SHP77 (cell line): Measurements from ENCODE around the gene GEN1.

Experiments
- DNase-seq, 2 experiments: peaks; one replicate each; lab custom pipeline; 2025; lab: John Stamatoyannopoulos, UW

The GEN1 gene, protein sequence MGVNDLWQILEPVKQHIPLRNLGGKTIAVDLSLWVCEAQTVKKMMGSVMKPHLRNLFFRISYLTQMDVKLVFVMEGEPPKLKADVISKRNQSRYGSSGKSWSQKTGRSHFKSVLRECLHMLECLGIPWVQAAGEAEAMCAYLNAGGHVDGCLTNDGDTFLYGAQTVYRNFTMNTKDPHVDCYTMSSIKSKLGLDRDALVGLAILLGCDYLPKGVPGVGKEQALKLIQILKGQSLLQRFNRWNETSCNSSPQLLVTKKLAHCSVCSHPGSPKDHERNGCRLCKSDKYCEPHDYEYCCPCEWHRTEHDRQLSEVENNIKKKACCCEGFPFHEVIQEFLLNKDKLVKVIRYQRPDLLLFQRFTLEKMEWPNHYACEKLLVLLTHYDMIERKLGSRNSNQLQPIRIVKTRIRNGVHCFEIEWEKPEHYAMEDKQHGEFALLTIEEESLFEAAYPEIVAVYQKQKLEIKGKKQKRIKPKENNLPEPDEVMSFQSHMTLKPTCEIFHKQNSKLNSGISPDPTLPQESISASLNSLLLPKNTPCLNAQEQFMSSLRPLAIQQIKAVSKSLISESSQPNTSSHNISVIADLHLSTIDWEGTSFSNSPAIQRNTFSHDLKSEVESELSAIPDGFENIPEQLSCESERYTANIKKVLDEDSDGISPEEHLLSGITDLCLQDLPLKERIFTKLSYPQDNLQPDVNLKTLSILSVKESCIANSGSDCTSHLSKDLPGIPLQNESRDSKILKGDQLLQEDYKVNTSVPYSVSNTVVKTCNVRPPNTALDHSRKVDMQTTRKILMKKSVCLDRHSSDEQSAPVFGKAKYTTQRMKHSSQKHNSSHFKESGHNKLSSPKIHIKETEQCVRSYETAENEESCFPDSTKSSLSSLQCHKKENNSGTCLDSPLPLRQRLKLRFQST

GRCh38 chr2:17753803-17754663 is at the start of gene GEN1, which contains the start of gene SMC6:
Gene GEN1, plus strand, starts transcription at chr2:17754138. Its CDS starts 5,806 bp downstream, at chr2:17759944.
Gene SMC6, minus strand, starts transcription at chr2:17753810. Its CDS starts 7,864 bp downstream, at chr2:17745946.
- peak; percentile 83 to 84 for DNase-seq

DNA sequence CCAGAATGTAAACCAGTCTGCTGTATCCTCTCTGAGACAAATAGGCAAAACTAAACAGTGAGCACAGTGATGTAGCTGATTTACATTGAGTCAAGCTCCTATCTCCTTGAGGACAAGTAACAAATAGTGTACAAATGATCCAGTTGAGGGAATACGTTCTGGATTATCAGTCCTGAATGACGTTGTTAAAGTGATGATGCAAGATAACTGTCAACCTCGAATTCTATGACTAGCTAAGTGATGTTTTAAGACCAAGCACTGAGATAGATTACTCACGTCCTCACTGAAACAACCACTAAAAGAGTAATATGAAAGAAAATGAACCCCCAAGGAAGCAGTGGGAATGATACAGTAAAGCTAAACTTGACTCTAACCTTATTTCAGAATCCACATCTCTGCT is 47.1 kb upstream of the GEN1 start:
- no peak for DNase-seq

DNA sequence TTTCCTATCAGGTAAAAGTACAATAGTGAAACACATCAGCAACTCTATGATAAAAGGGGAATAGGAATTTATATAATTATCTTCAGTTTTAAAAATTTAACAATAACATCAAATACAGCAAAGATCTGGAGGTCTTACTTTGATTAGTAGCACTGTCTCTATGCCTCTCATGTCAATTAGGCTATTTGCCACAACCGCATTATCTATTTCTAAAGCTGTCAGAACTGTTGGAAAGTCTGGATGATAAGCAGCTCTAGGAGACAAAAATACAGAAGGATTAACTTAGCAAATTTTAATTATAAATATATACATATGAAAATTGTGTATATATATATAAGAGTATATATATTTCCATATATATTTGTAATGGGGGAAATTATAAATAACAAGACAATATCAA is 45.4 kb upstream of the GEN1 start:
- no peak for DNase-seq

DNA sequence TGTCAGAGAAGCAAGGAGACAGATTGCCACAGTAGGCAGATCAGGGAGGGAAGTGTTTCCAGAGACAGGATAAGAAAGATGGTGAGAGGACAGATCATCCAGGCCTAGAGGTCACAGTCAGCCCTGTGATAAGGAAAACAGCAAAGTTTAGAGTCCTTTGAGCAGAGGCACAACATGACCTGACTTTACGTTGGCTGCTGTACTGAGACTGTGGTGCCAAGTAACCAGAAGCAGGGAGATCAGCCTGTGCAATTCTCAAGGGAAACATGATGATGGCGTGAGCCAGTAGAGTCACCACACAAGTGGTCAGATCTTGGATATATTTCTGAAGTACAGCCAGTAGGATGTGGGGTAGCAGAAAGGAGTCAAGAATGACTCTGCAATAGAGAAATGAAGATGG is 44.0 kb upstream of the GEN1 start:
- no peak for DNase-seq

GRCh38 chr2:17710547-17711248 is 43.2 kb upstream of the GEN1 start:
- DNase-seq: no peak

DNA sequence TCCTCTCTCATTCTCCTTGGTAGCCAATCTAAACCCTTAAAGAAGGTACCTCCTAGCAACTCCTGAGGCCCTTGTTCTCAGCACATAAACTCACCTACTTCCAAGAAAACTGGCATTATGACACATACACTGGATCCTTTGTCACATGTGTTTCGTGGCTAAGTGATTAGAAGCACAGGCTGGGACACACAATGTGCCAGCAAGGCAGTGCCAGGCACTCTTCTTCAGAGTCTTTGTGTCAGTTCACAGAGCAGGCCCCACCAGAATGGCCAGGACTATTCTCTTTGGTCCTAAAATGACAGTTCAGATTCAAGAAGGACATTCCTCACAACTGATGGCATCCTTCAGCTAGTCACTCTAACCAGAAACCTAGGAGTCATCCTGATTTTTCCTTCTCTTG is 40.6 kb upstream of the GEN1 start:
- DNase-seq: no peak

DNA sequence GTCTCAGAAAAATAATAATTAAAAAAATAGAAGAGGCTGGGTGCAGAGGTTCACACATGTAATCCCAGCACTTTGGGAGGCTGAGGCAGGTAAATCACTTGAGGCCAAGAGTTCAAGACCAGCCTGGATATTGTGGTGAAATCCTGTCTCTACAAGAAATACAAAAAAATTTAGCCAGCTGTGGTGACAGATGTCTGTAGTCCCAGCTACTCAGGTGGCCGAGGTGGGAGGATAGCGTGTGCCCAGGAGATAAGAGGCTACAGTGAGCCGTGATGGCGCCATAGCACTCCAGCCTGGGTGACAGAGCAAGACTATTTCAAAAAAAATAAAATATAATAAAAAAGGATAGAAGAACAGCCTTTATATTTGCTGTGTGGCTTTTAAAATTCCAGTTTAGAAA is 36.3 kb upstream of the GEN1 start:
- DNase-seq: no peak

- DNase-seq: no peak
These were observed 35.2 kb upstream of the GEN1 start for GRCh38 chr2:17718689-17719088.

DNA sequence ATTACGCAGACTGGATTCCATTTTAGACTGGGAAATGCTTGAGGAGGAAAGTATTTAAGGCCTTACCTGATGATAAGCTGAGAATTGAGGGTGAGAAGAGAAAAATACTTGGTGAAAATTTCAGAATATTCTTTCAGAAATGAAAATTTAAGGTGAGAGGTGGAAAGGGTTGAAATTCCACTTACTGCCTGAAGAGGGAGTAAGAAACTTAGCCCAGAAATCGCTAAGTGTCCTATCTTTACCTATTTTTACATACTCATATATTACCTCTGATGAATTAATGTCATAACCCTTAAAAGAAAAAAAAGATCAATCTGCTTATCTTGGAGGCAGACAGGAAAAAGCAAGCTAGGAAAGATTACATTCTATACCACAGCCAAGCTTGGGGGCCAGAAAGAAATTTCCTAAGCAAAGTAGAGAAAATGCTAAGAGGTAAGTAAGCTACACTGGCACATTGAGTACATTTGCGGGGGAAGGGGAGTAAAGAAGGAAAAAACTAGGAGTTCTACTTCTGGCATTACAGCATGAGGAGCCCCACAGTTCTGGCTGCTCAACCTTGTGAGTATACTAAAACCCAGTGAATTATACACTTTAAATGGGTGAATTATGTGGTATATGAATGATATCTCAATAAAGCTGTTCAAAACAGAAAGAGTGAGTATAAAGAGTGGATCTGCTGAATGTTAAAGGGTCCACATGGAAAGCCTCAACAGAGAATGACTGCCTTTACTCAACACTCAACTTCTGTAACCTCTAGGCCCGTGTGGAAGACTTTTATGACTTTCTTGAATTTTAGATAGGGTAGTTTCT is 34.2 kb upstream of the GEN1 start:
- no peak for DNase-seq

DNA sequence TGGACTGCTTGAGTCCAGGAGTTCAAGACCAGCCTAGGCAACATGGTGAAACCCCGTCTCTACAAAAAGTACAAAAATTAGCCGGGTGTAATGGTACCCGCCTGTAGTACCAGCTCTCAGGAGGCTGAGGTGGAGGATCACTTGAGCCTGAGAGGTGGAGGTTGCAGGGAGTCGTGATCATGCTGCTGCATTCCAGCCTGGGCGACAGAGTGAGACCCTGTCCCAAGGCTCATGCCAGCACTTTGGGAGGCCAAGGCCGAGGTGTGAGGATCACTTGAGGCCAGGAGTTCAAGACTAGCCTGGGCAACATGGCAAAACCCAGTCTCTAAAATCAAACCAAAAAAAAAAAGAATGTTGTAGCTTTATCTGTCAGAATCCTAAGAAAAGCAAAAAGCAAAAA is 25.7 kb upstream of the GEN1 start:
- DNase-seq: no peak

GRCh38 chr2:17729880-17730279 is 24.1 kb upstream of the GEN1 start:
- no peak for DNase-seq

DNA sequence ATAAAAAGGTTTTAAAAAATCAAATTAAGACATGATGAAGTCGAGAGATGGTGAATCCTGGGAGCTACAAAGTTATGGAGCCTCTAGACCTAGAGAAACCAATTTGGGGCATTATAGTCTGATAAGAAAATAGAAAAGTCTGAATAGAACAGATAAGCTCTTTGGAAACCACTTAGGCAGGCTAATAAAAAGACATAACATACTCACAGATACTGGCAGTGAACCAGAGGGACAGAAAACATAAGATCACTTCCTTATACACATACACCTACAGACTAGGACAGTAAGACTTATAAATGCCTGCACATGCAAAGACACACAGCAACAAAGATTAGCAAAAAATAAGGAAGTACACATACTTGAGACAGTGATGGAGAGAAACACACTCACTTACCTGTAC is 20.3 kb upstream of the GEN1 start:
- no peak for DNase-seq

- DNase-seq: no peak
These were observed 18.1 kb upstream of the GEN1 start for GRCh38 chr2:17735864-17736263.

- no peak for DNase-seq
These were observed 16.9 kb upstream of the GEN1 start for GRCh38 chr2:17736989-17737388.

DNA sequence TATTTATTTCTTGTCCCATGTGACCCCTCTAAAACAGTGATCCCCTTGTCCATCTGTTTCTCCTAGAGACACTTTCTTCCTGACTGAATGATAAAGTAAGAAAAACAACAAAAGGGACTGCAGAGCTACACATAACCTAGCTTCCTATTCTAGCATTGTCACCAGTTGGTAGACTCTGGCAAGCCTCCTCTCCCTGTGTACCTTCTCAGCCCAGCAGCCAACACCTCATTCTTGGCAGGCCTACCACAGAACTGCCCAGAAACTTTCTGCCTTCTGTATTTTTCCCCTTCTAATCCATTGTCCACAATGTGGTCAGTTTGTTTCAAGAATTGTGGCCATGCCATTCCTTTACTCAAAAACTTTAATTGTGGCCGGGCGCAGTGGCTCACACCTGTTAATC is 13.7 kb upstream of the GEN1 start:
- DNase-seq: no peak

- DNase-seq: no peak
These were observed 6.1 kb upstream of the GEN1 start for GRCh38 chr2:17747684-17748452.

DNA sequence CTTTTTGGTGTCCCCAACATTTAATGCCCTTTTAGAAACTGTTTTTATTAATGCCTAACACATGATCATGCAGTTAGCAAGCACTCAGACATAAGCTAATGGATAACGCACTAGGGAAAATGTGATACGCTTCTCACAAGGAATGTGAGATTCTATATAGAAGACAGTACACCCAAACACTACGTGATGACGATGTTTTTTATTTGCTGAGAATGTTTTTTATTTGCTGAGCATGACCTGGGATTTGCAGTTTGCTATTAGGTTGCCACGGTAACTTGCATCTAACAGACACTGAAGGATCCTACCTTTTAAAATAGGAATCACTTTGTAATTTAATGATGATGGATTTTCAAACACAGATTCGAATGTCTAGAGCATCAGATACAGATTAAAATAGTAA is 5.2 kb upstream of the GEN1 start:
- no peak for DNase-seq

DNA sequence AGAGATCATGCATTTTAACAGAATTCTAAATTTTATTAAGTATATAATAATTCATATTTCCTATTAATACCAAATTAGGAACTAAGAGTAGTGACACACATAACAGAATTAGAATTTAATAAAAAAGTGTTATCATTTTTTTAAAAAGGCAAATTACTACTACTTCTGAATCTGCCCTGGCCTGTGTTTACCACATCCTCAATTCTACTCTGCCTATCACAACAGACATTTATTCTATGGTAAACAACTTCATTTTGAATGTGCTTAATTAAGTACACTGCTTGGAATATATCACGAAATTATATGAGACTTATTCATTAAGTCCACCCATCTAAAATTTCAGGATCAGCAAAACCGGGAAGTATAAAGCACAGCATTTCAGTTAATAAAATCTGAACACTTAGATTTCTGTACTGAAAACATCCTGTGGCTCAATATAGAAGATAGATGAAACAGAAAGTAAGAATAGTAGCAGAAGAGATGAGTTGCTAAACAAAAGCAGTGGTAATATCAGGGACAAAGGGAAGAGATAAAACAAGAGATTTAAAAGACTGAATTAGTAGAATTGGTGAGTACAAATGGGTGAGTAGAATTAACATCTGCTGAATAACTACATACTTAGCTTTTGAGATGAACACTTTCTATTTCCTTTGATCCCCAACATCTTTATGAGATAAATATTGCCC is 4.0 kb upstream of the GEN1 start:
- no peak for DNase-seq

DNA sequence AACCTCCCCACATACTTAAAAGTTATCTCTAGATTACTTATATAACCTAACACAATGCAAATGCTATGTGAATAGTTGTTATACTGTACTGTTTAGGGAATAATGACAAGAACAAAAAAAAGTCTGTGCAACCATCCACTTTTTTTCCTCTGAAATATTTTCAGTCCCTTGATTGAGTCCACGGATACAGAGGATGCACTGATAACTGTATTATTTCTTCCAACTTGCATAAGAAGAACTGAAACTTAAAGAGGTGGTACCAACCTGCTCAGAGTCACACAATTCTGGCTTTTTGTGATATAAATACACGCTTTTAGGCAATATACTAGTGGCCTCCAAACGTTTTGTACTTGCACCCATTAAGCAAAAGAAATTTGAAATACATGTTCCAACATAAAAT is 1.7 kb upstream of the GEN1 start:
- DNase-seq: no peak
